Purkinje cell (primary cell): ENCODE results near the gene DEFB121. TPM values are rescaled to one million over a fixed set of nuclear protein-coding genes. Genes with fewer than 3 reads are reported as not detected.

Experiments used
- polyA plus RNA-seq: library from polyadenylated mRNA; unstranded; fragments of >200 nt; fragmentation: Nextera tagmentation; gene quantifications from 2 replicates; pipeline ENCODE4 v1.2.1, GENCODE V29; 2014

The DEFB121 gene, protein sequence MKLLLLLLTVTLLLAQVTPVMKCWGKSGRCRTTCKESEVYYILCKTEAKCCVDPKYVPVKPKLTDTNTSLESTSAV
- polyA plus RNA-seq = not detected in 2 replicates

DNA sequence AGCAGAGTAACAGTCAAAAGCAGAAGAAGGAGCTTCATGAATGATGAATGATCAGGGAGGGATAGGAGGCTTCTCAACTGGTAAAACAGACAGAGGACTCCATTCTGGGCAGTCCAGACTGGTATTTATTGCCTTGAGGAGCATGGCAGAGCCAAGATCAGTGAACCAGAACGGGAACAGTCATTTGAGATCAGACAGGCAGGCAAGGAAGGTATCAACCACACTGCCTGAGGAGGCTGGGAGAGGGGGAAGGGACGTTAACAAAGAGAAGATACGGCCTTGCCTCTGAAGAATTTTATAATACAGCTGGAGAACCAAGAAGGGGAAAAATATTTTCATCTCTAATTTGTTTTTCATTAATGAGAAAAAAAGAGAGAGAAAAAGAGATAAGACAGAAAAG is at the start of gene DEFB121:
TSS of gene DEFB121 (minus strand) at position 101 of the 400 bp plus-strand sequence. CDS start at position 38, 63 bp downstream.

DNA sequence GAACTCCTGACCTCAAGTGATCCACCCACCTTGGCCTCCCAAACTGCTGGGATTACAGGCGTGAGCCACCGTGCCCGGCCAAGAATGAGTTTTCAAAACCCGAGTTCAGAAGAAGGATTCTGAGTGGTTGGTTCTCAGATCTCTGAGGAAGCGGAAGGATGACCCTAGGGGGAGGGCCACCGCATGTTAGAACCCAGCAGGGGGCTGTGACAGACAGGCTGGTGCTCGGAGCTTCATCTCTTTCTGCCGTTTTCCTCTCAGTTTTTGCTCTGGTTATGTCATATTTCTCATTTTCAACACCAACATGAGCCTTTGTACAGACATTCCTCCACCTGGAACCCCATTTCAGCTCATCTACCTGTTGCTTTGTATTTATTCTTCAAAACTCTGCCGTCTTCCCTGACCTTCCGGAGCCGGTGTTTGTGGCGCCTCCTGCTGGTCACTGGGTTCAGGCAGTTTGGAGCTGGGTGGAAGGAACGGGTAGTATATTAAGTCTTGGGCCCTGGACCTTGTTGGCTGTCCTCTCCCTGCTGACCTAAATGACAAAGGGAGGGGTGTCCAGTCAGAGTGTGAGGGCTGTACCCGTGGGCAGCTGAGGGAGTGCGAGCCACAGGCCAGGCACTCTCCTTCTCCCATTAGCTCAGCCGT is 34.1 kb upstream of the DEFB121 start, which contains the start of gene DEFB123:
TSS of gene DEFB123 (plus strand) at position 621 of the 648 bp plus-strand sequence. CDS start 67 bp downstream, outside the sequence.

DNA sequence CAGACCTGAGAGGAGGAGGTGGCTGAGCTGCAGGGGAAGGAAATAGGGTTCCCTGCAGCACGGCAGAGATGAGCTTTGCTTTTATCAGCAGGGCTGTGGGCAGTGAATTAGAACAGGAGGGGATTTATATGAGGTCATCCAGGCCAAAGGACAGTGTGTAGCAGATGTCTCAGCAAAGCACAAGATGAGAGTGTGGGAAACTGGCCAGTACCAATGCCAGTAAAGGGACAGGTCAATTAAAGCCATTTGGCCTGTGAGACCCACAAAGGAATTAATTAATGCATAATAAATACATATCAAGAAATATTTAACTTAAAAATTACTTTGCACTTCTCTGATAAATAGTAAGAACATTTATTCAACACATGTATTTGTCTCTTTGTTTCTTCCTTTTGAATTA is 15.5 kb downstream of the DEFB121 start, which contains the start of gene DEFB119:
TSS of gene DEFB119 (minus strand) at position 101 of the 400 bp plus-strand sequence. CDS start 107 bp downstream, outside the sequence.

DNA sequence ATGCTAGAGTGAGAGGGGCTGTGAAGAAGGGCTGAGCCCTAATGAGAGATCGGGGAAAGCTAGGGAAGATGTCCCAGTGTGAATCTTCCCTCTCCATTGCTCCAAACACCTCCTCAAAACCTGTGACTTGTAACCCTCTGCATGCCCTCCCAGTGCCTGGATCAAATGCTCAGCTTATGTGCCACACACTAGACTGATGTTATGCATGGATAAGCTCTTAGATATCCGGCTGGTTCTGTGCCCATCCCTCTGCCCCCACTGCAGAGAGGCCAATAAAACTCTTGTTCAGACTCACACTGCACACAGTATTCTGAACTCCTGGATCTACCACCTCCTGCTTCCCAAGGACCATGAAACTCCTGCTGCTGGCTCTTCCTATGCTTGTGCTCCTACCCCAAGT is 37.7 kb downstream of the DEFB121 start, which contains the start of gene DEFB118:
TSS of gene DEFB118 (plus strand) at position 301 of the 400 bp plus-strand sequence. CDS start at position 351, 50 bp downstream.

Other genes starting within 250 kb of the DEFB121 start
- gene DEFB115, start 148.6 kb downstream of the DEFB121 start, polyA plus RNA-seq = not detected in 2 replicates
- not detected in 2 replicates for gene DEFB116, start 97.6 kb downstream of the DEFB121 start, polyA plus RNA-seq
- gene DEFB118, start 37.6 kb downstream of the DEFB121 start, polyA plus RNA-seq = not detected in 2 replicates
- not detected in 2 replicates for gene DEFB119, start 15.6 kb downstream of the DEFB121 start, polyA plus RNA-seq
- gene DEFB123, start 34.4 kb upstream of the DEFB121 start, polyA plus RNA-seq = not detected in 2 replicates
- not detected in 2 replicates for gene DEFB124, start 68.9 kb upstream of the DEFB121 start, polyA plus RNA-seq
- gene REM1, start 69.1 kb upstream of the DEFB121 start, polyA plus RNA-seq = not detected in 2 replicates
- 20.3 and 27.0 TPM in 2 replicates for gene HM13, start 108.2 kb upstream of the DEFB121 start, polyA plus RNA-seq
- gene ID1, start 199.1 kb upstream of the DEFB121 start, polyA plus RNA-seq = 0.41 and 0.75 TPM in 2 replicates
- gene COX4I2, start 231.7 kb upstream of the DEFB121 start, polyA plus RNA-seq = 1.9 TPM in 1 of 2 replicates, not detected in the other